NCI-H2196 treated with DMSO at 0.1 percent for 48 hours (cell line): ENCODE data around the gene TSC22D2.
"Not testable (repeated sequence)": the region's sequence is repeated elsewhere in the genome, so short reads cannot be mapped to it uniquely, and the experiment has no call there.

Source experiments
- DNase-seq: peaks from one replicate; lab custom pipeline; 2025; ENCODE audit not compliant: unreplicated experiment; lab: John Stamatoyannopoulos, UW

TSC22D2 gene

GRCh38 chr3:150479370-150479769 lies 71.3 kb downstream of the TSC22D2 start:
- no peak for DNase-seq

- no peak for DNase-seq
Measured at GRCh38 chr3:150480877-150481276, 72.8 kb downstream of the TSC22D2 start.

- DNase-seq, result no peak
Measured at GRCh38 chr3:150483226-150483625, 75.1 kb downstream of the TSC22D2 start.

- DNase-seq, result no peak
Measured at GRCh38 chr3:150484410-150484809, 76.3 kb downstream of the TSC22D2 start.

GRCh38 chr3:150488867-150489266 lies 80.8 kb downstream of the TSC22D2 start:
- DNase-seq, result no peak

GRCh38 chr3:150490277-150490986 lies 82.3 kb downstream of the TSC22D2 start:
- no peak for DNase-seq

- no peak for DNase-seq
Measured at GRCh38 chr3:150494411-150494977, 86.4 kb downstream of the TSC22D2 start.

- DNase-seq, result no peak
Measured at GRCh38 chr3:150495149-150495548, 87.1 kb downstream of the TSC22D2 start.

- peak; percentile 23 for DNase-seq
Measured at GRCh38 chr3:150495563-150496168, 87.6 kb downstream of the TSC22D2 start.

GRCh38 chr3:150497956-150498355 lies 89.9 kb downstream of the TSC22D2 start:
- no peak for DNase-seq

- DNase-seq, result not testable (repeated sequence)
Measured at GRCh38 chr3:150500960-150501359, 92.9 kb downstream of the TSC22D2 start.

- no peak for DNase-seq
Measured at GRCh38 chr3:150503402-150504099, 95.5 kb downstream of the TSC22D2 start.

- no peak for DNase-seq
Measured at GRCh38 chr3:150504483-150504882, 96.4 kb downstream of the TSC22D2 start.

- no peak for DNase-seq
Measured at GRCh38 chr3:150508401-150508800, 100.3 kb downstream of the TSC22D2 start.

GRCh38 chr3:150509780-150510179 lies 101.7 kb downstream of the TSC22D2 start:
- DNase-seq, result no peak

GRCh38 chr3:150511122-150511821 lies 103.2 kb downstream of the TSC22D2 start:
- no peak for DNase-seq

- DNase-seq, result no peak
Measured at GRCh38 chr3:150515210-150515609, 107.1 kb downstream of the TSC22D2 start.
